Neural progenitor cell (in vitro differentiated cells): ENCODE data around the gene EHD4.

Source experiments
- CTCF ChIP-seq: fragments of 200-600 bp; sonication (generic); IDR thresholded peaks from 2 replicates; pipeline ENCODE4 v1.5.1; 2017; ENCODE audit warnings: antibody characterized with exemption, mild to moderate bottlenecking
- EZH2 ChIP-seq: fragments of 200-600 bp; sonication (generic); IDR thresholded peaks from 2 replicates; pipeline ENCODE4 v1.6.1; 2017; ENCODE audit warnings: antibody characterized with exemption, mild to moderate bottlenecking, moderate library complexity
- EZH2phosphoT487 ChIP-seq: fragments of 200-600 bp; sonication (generic); IDR thresholded peaks from 2 replicates; pipeline ENCODE4 v1.6.1; 2017; ENCODE audit warnings: antibody characterized with exemption

- TF ChIP-seq CTCF (no peak), EZH2 (no peak), EZH2phosphoT487 (no peak)
Measured at GRCh38 chr15:41949401-41950126, 22.8 kb downstream of the EHD4 start.
